ENCODE measurements around the gene SLC22A7. TPM values are rescaled to one million over a fixed set of nuclear protein-coding genes. Genes with fewer than 3 reads are reported as not detected.

SLC22A7 gene
- total and polyA plus RNA-seq, 2 donors (not counting 1 experiment from before 2014, with no cell fraction given): not detected

GRCh38 chr6:43325876-43326275 lies 27.8 kb downstream of the SLC22A7 start:
- H3K27me3 ChIP-seq (replicated peaks in 1 of 4; ENCODE audit: control extremely low read depth in 1 of 4, control insufficient read depth in 3 of 4, insufficient read depth in 4 of 4, low read length in 3 of 4): no peaks in the 10 kb centered on the region
- ChIA-PET POLR2A (no interaction called here), CTCF (interaction anchor here (1.0 to 1.1 kb wide), 2 partner anchors 8 to 176 kb away, joined by 3 read pairs; no protein-coding TSS in a partner anchor)
- Mint-ChIP-seq H3K27me3 (no peaks in the 10 kb centered on the region), H3K9me3 (ENCODE audit: insufficient read depth) (peaks cover 2% of the 10 kb centered on the region), H3K4me1 (peaks cover 34% of the 10 kb centered on the region), H3K4me3 (no peak overlapping the region), H3K27ac (no peak overlapping the region)
- DNase-seq (no peak), ATAC-seq (ENCODE audit: low read depth) (no peak)
- H4K20me1 ChIP-seq (ENCODE audit: control insufficient read depth, insufficient read depth, low read length, poor library complexity, severe bottlenecking): no peaks in the 10 kb centered on the region
- no peak overlapping the region for H3K4me3 ChIP-seq (ENCODE audit: control extremely low read depth in 1 of 5, extremely low read depth in 1 of 5, insufficient read depth in 1 of 5, low read depth in 2 of 5, low read length in 4 of 5)
- H3K79me2 ChIP-seq (ENCODE audit: control insufficient read depth, insufficient read depth, low read length): peaks cover 10% of the 10 kb centered on the region
- H2AFZ ChIP-seq (ENCODE audit: insufficient read depth, low read depth, low read length, poor library complexity, severe bottlenecking): no peak overlapping the region
- WGBS (ENCODE audit: insufficient coverage): no CpG with 5 or more reads among the region's 1 CpG
- H3K27ac ChIP-seq (ENCODE audit: low read length in 2 of 2): no peak overlapping the region
- peaks cover 6 to 11% of the 10 kb centered on the region in 2 experiments for H3K36me3 ChIP-seq (replicated peaks in 1 of 2; ENCODE audit: control extremely low read depth in 1 of 2, control insufficient read depth in 1 of 2, extremely low read depth in 1 of 2, insufficient read depth in 2 of 2, low read length in 1 of 2)
- no peak overlapping the region for H3K4me2 ChIP-seq (replicated peaks; ENCODE audit: low read depth, low read length, poor library complexity, severe bottlenecking)
- intact Hi-C loops (cut with micrococcal nuclease): no loop called here
- no peaks in the 10 kb centered on the region for H3K9me3 ChIP-seq (ENCODE audit: control extremely low read depth in 1 of 3, control insufficient read depth in 2 of 3, insufficient read depth in 1 of 3, low read length in 2 of 3)
- H3K4me1 ChIP-seq (ENCODE audit: control insufficient read depth in 2 of 2, insufficient read depth in 2 of 2, low read length in 2 of 2): peaks cover 20 to 25% of the 10 kb centered on the region in 2 donors
- TF ChIP-seq EZH2 (IDR thresholded peaks at IDR 0.05; ENCODE audit: borderline replicate concordance, insufficient read depth, low read depth, low read length, poor library complexity, severe bottlenecking) (no peak), CTCF (IDR thresholded peaks at IDR 0.05) (no peak)
- H3K9ac ChIP-seq (ENCODE audit: low read length): no peak overlapping the region

- Mint-ChIP-seq H3K27me3 (no peaks in the 10 kb centered on the region), H3K27ac (no peak overlapping the region), H3K4me3 (no peak overlapping the region), H3K4me1 (peaks cover 21% of the 10 kb centered on the region), H3K9me3 (ENCODE audit: insufficient read depth) (no peaks in the 10 kb centered on the region)
- H4K20me1 ChIP-seq (ENCODE audit: control insufficient read depth, insufficient read depth, low read length, poor library complexity, severe bottlenecking): no peaks in the 10 kb centered on the region
- peaks cover 7 to 11% of the 10 kb centered on the region in 2 donors for H3K4me1 ChIP-seq (ENCODE audit: control insufficient read depth in 2 of 2, insufficient read depth in 2 of 2, low read length in 2 of 2)
- no peaks in the 10 kb centered on the region for H3K27me3 ChIP-seq (replicated peaks in 1 of 4; ENCODE audit: control extremely low read depth in 1 of 4, control insufficient read depth in 3 of 4, insufficient read depth in 4 of 4, low read length in 3 of 4)
- H3K4me2 ChIP-seq (replicated peaks; ENCODE audit: low read depth, low read length, poor library complexity, severe bottlenecking): no peak overlapping the region
- ChIA-PET POLR2A (no interaction called here), CTCF (interaction anchor here (1.1 kb wide), 1 partner anchor 20 kb away, joined by 3 read pairs; the partner anchor contains the start of gene CRIP3)
- WGBS (ENCODE audit: insufficient coverage): no CpG with 5 or more reads among the region's 1 CpG
- H3K9ac ChIP-seq (ENCODE audit: low read length): no peak overlapping the region
- TF ChIP-seq EZH2 (IDR thresholded peaks at IDR 0.05; ENCODE audit: borderline replicate concordance, insufficient read depth, low read depth, low read length, poor library complexity, severe bottlenecking): no peak
- no peak for TF ChIP-seq CTCF (IDR thresholded peaks at IDR 0.05)
- H3K9me3 ChIP-seq (ENCODE audit: control extremely low read depth in 1 of 3, control insufficient read depth in 2 of 3, insufficient read depth in 1 of 3, low read length in 2 of 3): no peaks in the 10 kb centered on the region
- H3K27ac ChIP-seq (ENCODE audit: low read length in 2 of 2): no peak overlapping the region
- no peak for DNase-seq
- ATAC-seq (ENCODE audit: low read depth): no peak
- intact Hi-C loops (cut with micrococcal nuclease): no loop called here
- peaks cover 6 to 16% of the 10 kb centered on the region in 2 experiments for H3K36me3 ChIP-seq (replicated peaks in 1 of 2; ENCODE audit: control extremely low read depth in 1 of 2, control insufficient read depth in 1 of 2, extremely low read depth in 1 of 2, insufficient read depth in 2 of 2, low read length in 1 of 2)
- H3K4me3 ChIP-seq (ENCODE audit: control extremely low read depth in 1 of 5, extremely low read depth in 1 of 5, insufficient read depth in 1 of 5, low read depth in 2 of 5, low read length in 4 of 5): no peak overlapping the region
- no peak overlapping the region for H2AFZ ChIP-seq (ENCODE audit: insufficient read depth, low read depth, low read length, poor library complexity, severe bottlenecking)
- H3K79me2 ChIP-seq (ENCODE audit: control insufficient read depth, insufficient read depth, low read length): peaks cover 10% of the 10 kb centered on the region
Observed at GRCh38 chr6:43328528-43328927, 30.5 kb downstream of the SLC22A7 start.

Data from B cell (primary cell).